ENCODE measurements around the gene ELFN1.

DNA sequence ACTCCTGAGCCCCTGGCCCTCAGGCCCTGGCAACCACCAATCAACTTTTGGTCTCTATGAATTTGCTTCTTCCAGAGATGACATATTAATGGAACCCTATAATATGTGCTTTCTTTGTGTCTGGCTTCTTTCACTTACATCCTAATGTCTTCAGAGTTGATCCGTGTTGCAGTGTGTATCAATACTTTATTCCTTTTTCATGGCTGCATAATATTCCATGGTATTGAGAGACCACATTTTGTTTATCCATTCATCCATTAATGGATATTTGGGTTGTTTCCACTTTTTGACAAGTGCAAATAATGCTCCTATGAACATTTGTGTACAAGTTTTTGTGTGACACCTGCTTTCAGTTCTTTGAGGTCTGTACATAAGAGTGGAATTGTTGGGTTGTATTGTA is 43.3 kb upstream of the ELFN1 start:
- TF ChIP-seq, protein P1, sequence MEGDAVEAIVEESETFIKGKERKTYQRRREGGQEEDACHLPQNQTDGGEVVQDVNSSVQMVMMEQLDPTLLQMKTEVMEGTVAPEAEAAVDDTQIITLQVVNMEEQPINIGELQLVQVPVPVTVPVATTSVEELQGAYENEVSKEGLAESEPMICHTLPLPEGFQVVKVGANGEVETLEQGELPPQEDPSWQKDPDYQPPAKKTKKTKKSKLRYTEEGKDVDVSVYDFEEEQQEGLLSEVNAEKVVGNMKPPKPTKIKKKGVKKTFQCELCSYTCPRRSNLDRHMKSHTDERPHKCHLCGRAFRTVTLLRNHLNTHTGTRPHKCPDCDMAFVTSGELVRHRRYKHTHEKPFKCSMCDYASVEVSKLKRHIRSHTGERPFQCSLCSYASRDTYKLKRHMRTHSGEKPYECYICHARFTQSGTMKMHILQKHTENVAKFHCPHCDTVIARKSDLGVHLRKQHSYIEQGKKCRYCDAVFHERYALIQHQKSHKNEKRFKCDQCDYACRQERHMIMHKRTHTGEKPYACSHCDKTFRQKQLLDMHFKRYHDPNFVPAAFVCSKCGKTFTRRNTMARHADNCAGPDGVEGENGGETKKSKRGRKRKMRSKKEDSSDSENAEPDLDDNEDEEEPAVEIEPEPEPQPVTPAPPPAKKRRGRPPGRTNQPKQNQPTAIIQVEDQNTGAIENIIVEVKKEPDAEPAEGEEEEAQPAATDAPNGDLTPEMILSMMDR (IDR thresholded peaks at IDR 0.05), result no peak
- no peak for TF ChIP-seq POLR2AphosphoS5 (IDR thresholded peaks at IDR 0.05)
- no peak for TF ChIP-seq POLR2A (IDR thresholded peaks at IDR 0.05)
